A549 (cell line): ENCODE measurements around the gene COLEC12. TPM values are rescaled to one million over a fixed set of nuclear protein-coding genes. Genes with fewer than 3 reads are reported as not detected.

ENCODE experiments used
- ATAC-seq, 2 experiments: fragments of 200-7000 bp in 1 of 2; fragments of >200 bp in 1 of 2; cut with Nextera tagmentation in 1 of 2; cut with Tn5 transposase in 1 of 2; 3 replicates each; pipeline versions ENCODE4 v1.8.0 to v1.9.1; 2018 to 2020; ENCODE audit warnings: mild to moderate bottlenecking in 1 of 2, moderate library complexity in 1 of 2
- CTCF ChIA-PET: fragments of 300-600 bp; sonication (Branson Sonifier 250); formaldehyde crosslinking; extraction: SDS; loops from one replicate; lab custom pipeline; 2021; ENCODE audit warnings: antibody characterized with exemption, inconsistent platforms; lab: Yijun Ruan, JAX
- POLR2A ChIA-PET: fragments of 350-600 bp; formaldehyde crosslinking; extraction: SDS; loops from one replicate; lab custom pipeline; 2021; ENCODE audit warnings: antibody characterized with exemption, inconsistent platforms; lab: Yijun Ruan, JAX
- DNase-seq, 2 experiments: peaks; one replicate each; pipeline versions ENCODE4 v3.0.0 to v3.0.0-alpha.2; 2011 to 2016; ENCODE audit warnings: low read depth in 1 of 2, low spot score in 1 of 2
- FAIRE-seq: peaks from 2 replicates; lab custom pipeline; 2011; peaks lifted over from hg19 to GRCh38; lab: Jason Lieb, UNC
- H3K27ac ChIP-seq, 2 experiments: fragments of >200 bp; sonication (Bioruptor Twin); formaldehyde crosslinking; 3 replicates each; pipeline ENCODE4 v1.5.1; 2016 to 2017
- H3K4me1 ChIP-seq: fragments of >200 bp; sonication (Bioruptor Twin); formaldehyde crosslinking; 3 replicates; pipeline ENCODE4 v1.6.1; 2016
- H3K4me2 ChIP-seq: fragments of >200 bp; sonication (Bioruptor Twin); formaldehyde crosslinking; 3 replicates; pipeline ENCODE4 v1.6.1; 2016
- H3K4me3 ChIP-seq: fragments of >200 bp; sonication (Bioruptor Twin); formaldehyde crosslinking; 3 replicates; pipeline ENCODE4 v1.5.1; 2016
- H3K9me3 ChIP-seq: fragments of >200 bp; sonication (Bioruptor Twin); formaldehyde crosslinking; 3 replicates; pipeline ENCODE4 v1.6.1; 2016
- CHD4 ChIP-seq: fragments of 200-600 bp; sonication (generic); IDR thresholded peaks from 2 replicates; pipeline ENCODE4 v1.6.1; 2016; ENCODE audit warnings: antibody characterized with exemption, mild to moderate bottlenecking, borderline replicate concordance
- EP300 ChIP-seq, 2 experiments: fragments of >200 bp; sonication (Bioruptor Twin); formaldehyde crosslinking; IDR thresholded peaks; 2 replicates in 1 of 2; 3 replicates in 1 of 2; pipeline ENCODE4 v1.6.1; 2016 to 2017
- FOXS1 ChIP-seq: fragments of 250-450 bp; sonication (Bioruptor Pico); IDR thresholded peaks from 2 replicates; pipeline ENCODE4 v1.5.0; 2020; ENCODE audit warnings: mild to moderate bottlenecking, moderate library complexity
- HMGXB4 ChIP-seq: fragments of 250-450 bp; sonication (Bioruptor Pico); IDR thresholded peaks from 2 replicates; pipeline ENCODE4 v1.5.0; 2021; ENCODE audit warnings: mild to moderate bottlenecking, moderate library complexity, borderline replicate concordance
- HOXA7 ChIP-seq: fragments of 250-450 bp; sonication (Bioruptor Pico); IDR thresholded peaks from 2 replicates; pipeline ENCODE4 v1.5.0; 2020; ENCODE audit warnings: mild to moderate bottlenecking, moderate library complexity
- JUN ChIP-seq, 2 experiments: fragments of >200 bp; sonication (Bioruptor Twin); formaldehyde crosslinking; IDR thresholded peaks; 2 replicates in 1 of 2; 3 replicates in 1 of 2; pipeline ENCODE4 v1.6.1; 2016 to 2017
- JUNB ChIP-seq: fragments of >200 bp; sonication (Bioruptor Twin); formaldehyde crosslinking; IDR thresholded peaks from 2 replicates; pipeline ENCODE4 v1.6.1; 2016
- KDM5A ChIP-seq: fragments of 200-600 bp; sonication (generic); IDR thresholded peaks from 2 replicates; pipeline ENCODE4 v1.6.1; 2016; ENCODE audit warnings: antibody characterized with exemption, mild to moderate bottlenecking
- MAFK ChIP-seq: fragments of 450-650 bp; IDR thresholded peaks from 2 replicates; pipeline ENCODE4 v1.6.1; 2014; ENCODE audit not compliant: partially characterized antibody
- MAZ ChIP-seq: fragments of 150-350 bp; IDR thresholded peaks from 2 replicates; pipeline ENCODE4 v1.6.1; 2014; ENCODE audit warnings: antibody characterized with exemption, low read depth, low read length, borderline replicate concordance
- NFE2L2 ChIP-seq: fragments of 150-350 bp; conservative IDR thresholded peaks from 2 replicates; pipeline ENCODE4 v1.6.1; 2014; ENCODE audit warnings: low read length
- NR3C1 ChIP-seq: fragments of >200 bp; sonication (Bioruptor Twin); formaldehyde crosslinking; IDR thresholded peaks from 3 replicates; pipeline ENCODE4 v1.6.1; 2017
- POLR2AphosphoS2 ChIP-seq: conservative IDR thresholded peaks from 2 replicates; pipeline ENCODE4 v1.6.1; 2012; ENCODE audit warnings: low read length, improper control_type of control experiment, inconsistent platforms
- RARB ChIP-seq: fragments of 250-450 bp; sonication (Bioruptor Pico); IDR thresholded peaks from 2 replicates; pipeline ENCODE4 v1.8.0; 2021; ENCODE audit warnings: mild to moderate bottlenecking, moderate library complexity
- RNF2 ChIP-seq: fragments of 200-600 bp; sonication (generic); IDR thresholded peaks from 2 replicates; pipeline ENCODE4 v1.6.1; 2016; ENCODE audit warnings: low read depth, mild to moderate bottlenecking, antibody characterized with exemption, moderate library complexity, borderline replicate concordance
- TP53 ChIP-seq: fragments of 250-450 bp; sonication (Bioruptor Pico); IDR thresholded peaks from 2 replicates; pipeline ENCODE4 v1.5.0; 2021; ENCODE audit warnings: mild to moderate bottlenecking, moderate library complexity
- ZC3H11A ChIP-seq: fragments of 450-650 bp; IDR thresholded peaks from 2 replicates; pipeline ENCODE4 v1.6.1; 2014; ENCODE audit warnings: antibody characterized with exemption, mild to moderate bottlenecking
- ZFP36 ChIP-seq: fragments of 450-650 bp; IDR thresholded peaks from 2 replicates; pipeline ENCODE4 v1.6.1; 2014; ENCODE audit warnings: borderline replicate concordance; ENCODE audit not compliant: partially characterized antibody
- ZSCAN20 ChIP-seq: fragments of 250-450 bp; sonication (Bioruptor Pico); IDR thresholded peaks from 2 replicates; pipeline ENCODE4 v1.8.0; 2022; ENCODE audit warnings: mild to moderate bottlenecking, moderate library complexity
- WGBS: methylation state at CpG from one replicate; pipeline ENCODE4 v1.1.6; 2017; ENCODE audit errors: missing lambda C conversion rate; 5-methylcytosine and 5-hydroxymethylcytosine counted together
- polyA plus RNA-seq, 4 experiments: library from polyadenylated mRNA; depleted of rRNA in 3 of 4; stranded (reverse); fragments of >200 nt; fragmentation: RNase III in 1 of 4; extraction: RNeasy Plus Mini Kit Qiagen cat#74134 plus additional on column Dnase treatment in 1 of 4; gene quantifications; 2 replicates in 3 of 4; 3 replicates in 1 of 4; pipeline ENCODE4 v1.2.3, GENCODE V29; 2011 to 2017
- TF ChIP-seq, protein P1 (sequence below): fragments of >200 bp; sonication (Bioruptor Twin); formaldehyde crosslinking; IDR thresholded peaks from 2 replicates; pipeline ENCODE4 v1.6.1; 2016
- TF ChIP-seq, protein P2 (sequence below): IDR thresholded peaks from 2 replicates; pipeline ENCODE4 v1.6.1; 2012; ENCODE audit warnings: low read depth, borderline replicate concordance
- TF ChIP-seq, protein P3 (sequence below): fragments of 250-450 bp; sonication (Bioruptor Pico); IDR thresholded peaks from 2 replicates; pipeline ENCODE4 v1.5.0; 2020; ENCODE audit warnings: low read depth, mild to moderate bottlenecking, moderate library complexity

Gene COLEC12
- polyA plus RNA-seq, 2 of the 4 experiments (the other 2 are of a cell fraction): 0.01 TPM; not detected in 1

DNA sequence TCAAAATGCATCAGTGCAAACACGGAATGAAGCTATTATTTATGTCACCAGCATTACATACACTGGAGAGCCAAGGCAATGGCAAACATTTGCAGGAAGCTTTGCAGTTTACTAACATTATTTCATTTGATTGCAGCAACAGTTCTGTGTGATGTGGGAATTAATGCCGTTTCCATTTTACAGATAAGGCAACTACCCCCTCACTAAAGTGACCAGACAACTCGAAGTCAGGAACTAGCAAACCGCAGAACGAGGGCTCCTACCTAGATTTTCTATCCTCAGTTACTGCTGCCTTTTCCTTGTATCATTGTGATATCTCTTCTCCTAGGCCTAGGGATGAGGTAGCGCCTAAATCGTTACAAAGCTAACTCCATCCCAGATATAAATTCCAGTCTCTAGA, 85.5 kb downstream of the COLEC12 start (continued):
- TF ChIP-seq CHD4: no peak
- TF ChIP-seq, protein P1, sequence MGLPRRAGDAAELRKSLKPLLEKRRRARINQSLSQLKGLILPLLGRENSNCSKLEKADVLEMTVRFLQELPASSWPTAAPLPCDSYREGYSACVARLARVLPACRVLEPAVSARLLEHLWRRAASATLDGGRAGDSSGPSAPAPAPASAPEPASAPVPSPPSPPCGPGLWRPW: no peak
- no peak for TF ChIP-seq HOXA7 (CRISPR knock-in tag)
- TF ChIP-seq KDM5A: no peak
- no peak for TF ChIP-seq ZSCAN20 (CRISPR knock-in tag)
- TF ChIP-seq, protein P2, sequence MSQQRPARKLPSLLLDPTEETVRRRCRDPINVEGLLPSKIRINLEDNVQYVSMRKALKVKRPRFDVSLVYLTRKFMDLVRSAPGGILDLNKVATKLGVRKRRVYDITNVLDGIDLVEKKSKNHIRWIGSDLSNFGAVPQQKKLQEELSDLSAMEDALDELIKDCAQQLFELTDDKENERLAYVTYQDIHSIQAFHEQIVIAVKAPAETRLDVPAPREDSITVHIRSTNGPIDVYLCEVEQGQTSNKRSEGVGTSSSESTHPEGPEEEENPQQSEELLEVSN: no peak

DNA sequence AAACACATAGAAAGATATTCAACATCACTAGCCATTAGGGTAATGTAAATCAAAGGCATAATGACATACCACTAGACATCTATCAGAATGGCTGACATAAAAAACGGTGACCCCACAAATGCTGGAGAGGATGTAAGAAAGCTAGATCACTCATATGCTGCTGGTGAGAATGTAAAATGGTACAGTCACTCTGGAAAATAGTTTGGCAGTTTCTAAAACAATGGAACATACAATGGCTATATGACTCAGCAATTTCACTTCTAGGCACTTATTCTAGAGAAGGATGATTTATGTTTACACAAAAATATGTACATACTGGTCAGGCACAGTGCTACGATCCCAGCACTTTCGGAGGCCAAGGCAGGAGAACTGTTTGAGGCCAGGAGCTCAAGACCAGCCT, 87.3 kb downstream of the COLEC12 start:
- Histone ChIP-seq H3K4me1 (peaks cover 9% of the 10 kb centered on the region; the same call in 1 of the 3 replicates), H3K27ac (peak overlapping the region; percentile 4 to 59; a peak in 3 of 6 replicates), H3K4me3 (no peak overlapping the region), H3K4me2 (no peak overlapping the region; the same call in 2 of the 3 replicates), H3K9me3 (no peaks in the 10 kb centered on the region)
- ChIA-PET CTCF (no interaction called here), POLR2A (no interaction called here)
- FAIRE-seq: no peak
- WGBS: 40% methylated on average over 3 of the region's 3 CpGs
- peak; percentile 87 for TF ChIP-seq NFE2L2
- no peak for TF ChIP-seq RARB
- peak; percentile 94 for TF ChIP-seq MAFK
- DNase-seq: peak in 1 of 2 experiments; percentile 11
- no peak for ATAC-seq

DNA sequence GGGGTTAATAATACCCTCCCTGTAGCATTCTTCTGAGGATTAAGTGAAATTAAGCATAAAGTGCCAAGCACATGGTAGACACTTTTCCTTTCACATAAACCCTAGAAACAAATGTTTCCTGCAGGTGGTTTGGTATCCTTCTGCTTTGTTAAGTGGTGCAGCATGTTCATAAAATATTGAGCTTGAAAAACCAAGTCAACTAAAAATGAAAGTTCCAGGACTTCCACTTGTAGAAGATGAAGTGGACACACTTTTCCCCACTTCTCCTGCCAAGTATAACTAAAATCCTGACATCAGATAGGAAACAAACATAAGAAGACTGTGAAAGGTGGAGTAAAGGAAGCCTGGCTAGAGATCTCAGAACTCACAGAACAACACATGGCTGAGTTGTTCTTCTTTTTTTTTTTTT, 90.5 kb downstream of the COLEC12 start:
- FAIRE-seq (no peak), ATAC-seq (no peak), DNase-seq (no peak)
- no peak overlapping the region for H3K27ac ChIP-seq
- no peak overlapping the region for H3K4me2 ChIP-seq
- ChIA-PET POLR2A (no interaction called here), CTCF (interaction anchor here (0.6 kb wide), 1 partner anchor 785 kb away, joined by 3 read pairs; no protein-coding TSS in a partner anchor)
- H3K4me1 ChIP-seq: no peaks in the 10 kb centered on the region
- no peaks in the 10 kb centered on the region for H3K9me3 ChIP-seq
- TF ChIP-seq HMGXB4: no peak
- TF ChIP-seq POLR2AphosphoS2: no peak
- no peak for TF ChIP-seq FOXS1
- TF ChIP-seq MAZ: no peak
- TF ChIP-seq JUN (IDR thresholded peaks at IDR 0.05): no peak
- no peak for TF ChIP-seq EP300 (IDR thresholded peaks at IDR 0.05)
- TF ChIP-seq ZC3H11A: no peak
- no peak for TF ChIP-seq NR3C1
- TF ChIP-seq CHD4: no peak
- no peak overlapping the region for H3K4me3 ChIP-seq

DNA sequence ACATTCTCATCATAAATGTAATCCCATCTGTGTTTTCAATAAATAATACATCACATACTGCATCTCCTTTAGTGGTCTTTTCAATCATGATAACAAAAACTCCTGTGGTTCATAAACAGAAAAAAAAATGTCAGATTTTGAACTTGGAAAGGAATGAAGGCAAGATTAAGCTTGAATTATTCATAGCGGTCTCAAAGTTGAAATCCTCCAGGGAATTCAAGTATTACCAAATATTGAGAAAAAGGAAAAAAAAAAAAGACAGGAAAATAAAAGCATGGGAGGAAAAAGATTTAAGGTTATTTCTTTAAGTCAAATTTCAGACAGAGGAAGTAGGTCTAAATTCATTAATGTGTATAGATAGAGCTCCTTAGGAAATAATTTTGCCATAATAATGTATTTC, 92.1 kb downstream of the COLEC12 start:
- Histone ChIP-seq H3K27ac (no peak overlapping the region), H3K4me2 (no peak overlapping the region), H3K4me3 (no peak overlapping the region), H3K4me1 (no peaks in the 10 kb centered on the region)
- ATAC-seq (no peak), FAIRE-seq (no peak), DNase-seq (no peak)
- POLR2A ChIA-PET: no interaction called here
- 80% methylated on average over 1 of the region's 1 CpG for WGBS
- TF ChIP-seq TP53: no peak
- TF ChIP-seq ZSCAN20 (CRISPR knock-in tag): no peak
- no peak for TF ChIP-seq RNF2
- TF ChIP-seq, protein P3, sequence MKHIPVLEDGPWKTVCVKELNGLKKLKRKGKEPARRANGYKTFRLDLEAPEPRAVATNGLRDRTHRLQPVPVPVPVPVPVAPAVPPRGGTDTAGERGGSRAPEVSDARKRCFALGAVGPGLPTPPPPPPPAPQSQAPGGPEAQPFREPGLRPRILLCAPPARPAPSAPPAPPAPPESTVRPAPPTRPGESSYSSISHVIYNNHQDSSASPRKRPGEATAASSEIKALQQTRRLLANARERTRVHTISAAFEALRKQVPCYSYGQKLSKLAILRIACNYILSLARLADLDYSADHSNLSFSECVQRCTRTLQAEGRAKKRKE (CRISPR knock-in tag): no peak
- no peak for TF ChIP-seq ZFP36
- TF ChIP-seq JUNB: no peak
- TF ChIP-seq, protein P1: no peak
- TF ChIP-seq, all 56 proteins: peak for 0
- no peaks in the 10 kb centered on the region for H3K9me3 ChIP-seq
- CTCF ChIA-PET: no interaction called here
